Parathyroid adenoma (tissue), 2 donors: ENCODE results near the gene ABCF2.

Experiments
- H2AFZ ChIP-seq: fragments of 300-600 bp; sonication (generic); one replicate; pipeline ENCODE4 v1.7.0; 2017; ENCODE audit warnings: antibody characterized with exemption, mild to moderate bottlenecking
- H3K27ac ChIP-seq: fragments of 300-600 bp; sonication (generic); one replicate; pipeline ENCODE4 v1.7.0; 2017
- H3K27me3 ChIP-seq: fragments of 300-600 bp; sonication (generic); one replicate; pipeline ENCODE4 v1.7.0; 2017; ENCODE audit warnings: low read length; ENCODE audit not compliant: control insufficient read depth, insufficient read depth
- H3K36me3 ChIP-seq: fragments of 300-600 bp; sonication (generic); one replicate; pipeline ENCODE4 v1.7.0; 2017; ENCODE audit warnings: low read length; ENCODE audit not compliant: control insufficient read depth, insufficient read depth
- H3K4me1 ChIP-seq: fragments of 300-600 bp; sonication (generic); one replicate; pipeline ENCODE4 v1.7.0; 2017; ENCODE audit warnings: control low read depth
- H3K4me2 ChIP-seq: fragments of 300-600 bp; sonication (generic); one replicate; pipeline ENCODE4 v1.7.0; 2017; ENCODE audit warnings: low read length
- H3K4me3 ChIP-seq: fragments of 300-600 bp; sonication (generic); one replicate; pipeline ENCODE4 v1.7.0; 2017; ENCODE audit warnings: low read depth, low read length
- H3K79me2 ChIP-seq: fragments of 300-600 bp; sonication (generic); one replicate; pipeline ENCODE4 v1.7.0; 2017; ENCODE audit warnings: control low read depth
- H3K9ac ChIP-seq: fragments of 300-600 bp; sonication (generic); one replicate; pipeline ENCODE4 v1.7.0; 2017; ENCODE audit warnings: mild to moderate bottlenecking
- H3K9me3 ChIP-seq: fragments of 300-600 bp; sonication (generic); one replicate; pipeline ENCODE4 v1.7.0; 2017; ENCODE audit warnings: low read length; ENCODE audit not compliant: control insufficient read depth
- CTCF ChIP-seq: fragments of 300-600 bp; sonication (generic); IDR thresholded peaks from one replicate; pipeline ENCODE4 v1.7.0; 2017; ENCODE audit warnings: antibody characterized with exemption, mild to moderate bottlenecking
- donor health status: primary hyperparathyroidism.

Gene ABCF2

GRCh38 chr7:151273651-151274390 lies 46.8 kb upstream of the ABCF2 start:
- no peak overlapping the region for H3K9ac ChIP-seq
- no peak overlapping the region for H3K27ac ChIP-seq
- H2AFZ ChIP-seq, result no peak overlapping the region
- no peaks in the 10 kb centered on the region for H3K36me3 ChIP-seq
- peaks cover 16% of the 10 kb centered on the region for H3K4me1 ChIP-seq
- H3K79me2 ChIP-seq, result no peaks in the 10 kb centered on the region
- no peak for TF ChIP-seq CTCF
- H3K9me3 ChIP-seq, result no peaks in the 10 kb centered on the region
- no peak overlapping the region for H3K4me3 ChIP-seq
- H3K27me3 ChIP-seq, result no peaks in the 10 kb centered on the region
- no peak overlapping the region for H3K4me2 ChIP-seq

GRCh38 chr7:151272877-151273276 lies 45.9 kb upstream of the ABCF2 start:
- peaks cover 16% of the 10 kb centered on the region for H3K4me1 ChIP-seq

GRCh38 chr7:151272405-151272804 lies 45.4 kb upstream of the ABCF2 start:
- no peak for TF ChIP-seq CTCF
- Histone ChIP-seq H3K4me1 (peaks cover 16% of the 10 kb centered on the region), H3K9ac (no peak overlapping the region), H2AFZ (no peak overlapping the region), H3K79me2 (no peaks in the 10 kb centered on the region), H3K27ac (no peak overlapping the region), H3K27me3 (no peaks in the 10 kb centered on the region), H3K4me3 (no peak overlapping the region), H3K4me2 (peak overlapping the region; percentile 19), H3K36me3 (no peaks in the 10 kb centered on the region), H3K9me3 (no peaks in the 10 kb centered on the region)

More at GRCh38 chr7:151272877-151273276, 45.9 kb upstream of the ABCF2 start:
- H2AFZ ChIP-seq, result no peak overlapping the region
- H3K4me3 ChIP-seq, result no peak overlapping the region
- no peak overlapping the region for H3K27ac ChIP-seq
- no peaks in the 10 kb centered on the region for H3K27me3 ChIP-seq
- no peaks in the 10 kb centered on the region for H3K9me3 ChIP-seq
- TF ChIP-seq CTCF, result no peak
- no peaks in the 10 kb centered on the region for H3K36me3 ChIP-seq
- H3K79me2 ChIP-seq, result no peaks in the 10 kb centered on the region
- H3K9ac ChIP-seq, result no peak overlapping the region
- no peak overlapping the region for H3K4me2 ChIP-seq

GRCh38 chr7:151271699-151272355 lies 44.8 kb upstream of the ABCF2 start:
- Histone ChIP-seq H2AFZ (peak overlapping the region; percentile 30), H3K4me1 (peaks cover 16% of the 10 kb centered on the region), H3K9ac (no peak overlapping the region), H3K4me3 (no peak overlapping the region), H3K27me3 (no peaks in the 10 kb centered on the region), H3K9me3 (no peaks in the 10 kb centered on the region), H3K79me2 (no peaks in the 10 kb centered on the region), H3K4me2 (peak overlapping the region; percentile 19), H3K36me3 (no peaks in the 10 kb centered on the region), H3K27ac (no peak overlapping the region)
- no peak for TF ChIP-seq CTCF
